H9 (cell line): ENCODE data around the gene GNA15. TPM values are rescaled to one million over a fixed set of nuclear protein-coding genes. Genes with fewer than 3 reads are reported as not detected.
A peak's percentile ranks its signal among the peaks of the same experiment; 100 is the strongest.

Experiments
- DNase-seq: peaks from one replicate; pipeline ENCODE4 v3.0.0-alpha.2; 2017
- H2AFZ ChIP-seq: one replicate; pipeline ENCODE4 v1.6.1; 2013; ENCODE audit warnings: mild to moderate bottlenecking, low read length, control low read depth, moderate library complexity
- H2AK5ac ChIP-seq: 2 replicates; pipeline ENCODE4 v1.6.1; 2013; ENCODE audit warnings: low read length, control low read depth, mixed read lengths; ENCODE audit not compliant: insufficient read length
- H2BK120ac ChIP-seq: one replicate; pipeline ENCODE4 v1.6.1; 2013; ENCODE audit warnings: low read depth, mild to moderate bottlenecking, low read length, control low read depth, inconsistent platforms; ENCODE audit not compliant: poor library complexity, severe bottlenecking
- H2BK12ac ChIP-seq: 2 replicates; pipeline ENCODE4 v1.6.1; 2013; ENCODE audit warnings: low read length, control low read depth, mixed read lengths, low read depth; ENCODE audit not compliant: insufficient read length
- H2BK15ac ChIP-seq: 2 replicates; pipeline ENCODE4 v1.6.1; 2013; ENCODE audit warnings: low read depth, low read length, control low read depth
- H2BK20ac ChIP-seq: one replicate; pipeline ENCODE4 v1.6.1; 2013; ENCODE audit warnings: low read depth, mild to moderate bottlenecking, low read length, control low read depth, inconsistent platforms; ENCODE audit not compliant: poor library complexity, severe bottlenecking
- H2BK5ac ChIP-seq: 2 replicates; pipeline ENCODE4 v1.6.1; 2013; ENCODE audit warnings: low read length, control low read depth, mixed read lengths; ENCODE audit not compliant: insufficient read length
- H3K14ac ChIP-seq: 2 replicates; pipeline ENCODE4 v1.6.1; 2013; ENCODE audit warnings: low read length, control low read depth; ENCODE audit not compliant: insufficient read depth
- H3K18ac ChIP-seq: 2 replicates; pipeline ENCODE4 v1.6.1; 2013; ENCODE audit warnings: low read depth, mild to moderate bottlenecking, mixed read lengths, low read length, control low read depth; ENCODE audit not compliant: insufficient read length
- H3K23ac ChIP-seq: 2 replicates; pipeline ENCODE4 v1.6.1; 2013; ENCODE audit warnings: low read length, control low read depth, mixed read lengths, low read depth; ENCODE audit not compliant: insufficient read length
- H3K23me2 ChIP-seq: 2 replicates; pipeline ENCODE4 v1.6.1; 2013; ENCODE audit warnings: low read depth, mild to moderate bottlenecking, mixed read lengths, low read length, control low read depth; ENCODE audit not compliant: insufficient read length, poor library complexity, severe bottlenecking
- H3K27ac ChIP-seq: 2 replicates; pipeline ENCODE4 v1.5.1; 2013; ENCODE audit warnings: low read length, control low read depth, mixed read lengths, low read depth; ENCODE audit not compliant: insufficient read length
- H3K27me3 ChIP-seq: 2 replicates; pipeline ENCODE4 v1.6.1; 2013; ENCODE audit warnings: low read length, control low read depth, inconsistent platforms; ENCODE audit not compliant: insufficient read depth
- H3K4ac ChIP-seq: 2 replicates; pipeline ENCODE4 v1.6.1; 2013; ENCODE audit warnings: low read depth, mild to moderate bottlenecking, control low read depth, inconsistent platforms, low read length, moderate library complexity
- H3K4me1 ChIP-seq: 2 replicates; pipeline ENCODE4 v1.6.1; 2013; ENCODE audit warnings: low read length, control low read depth, inconsistent platforms; ENCODE audit not compliant: insufficient read depth
- H3K4me2 ChIP-seq: 2 replicates; pipeline ENCODE4 v1.6.1; 2013; ENCODE audit warnings: low read length, control low read depth, mixed read lengths; ENCODE audit not compliant: insufficient read length, insufficient read depth
- H3K56ac ChIP-seq: 2 replicates; pipeline ENCODE4 v1.6.1; 2013; ENCODE audit warnings: low read depth, mild to moderate bottlenecking, mixed read lengths, low read length, control low read depth; ENCODE audit not compliant: insufficient read length
- H3K79me1 ChIP-seq: 2 replicates; pipeline ENCODE4 v1.6.1; 2013; ENCODE audit warnings: low read depth, mild to moderate bottlenecking, moderate library complexity, low read length, control low read depth, inconsistent platforms; ENCODE audit not compliant: insufficient read depth, poor library complexity, severe bottlenecking
- H3K79me2 ChIP-seq: 2 replicates; pipeline ENCODE4 v1.6.1; 2013; ENCODE audit warnings: low read length, control low read depth, inconsistent platforms; ENCODE audit not compliant: insufficient read depth
- H3K9ac ChIP-seq: 2 replicates; pipeline ENCODE4 v1.6.1; 2013; ENCODE audit warnings: low read length, control low read depth, mixed read lengths; ENCODE audit not compliant: insufficient read length; ENCODE audit errors: extremely low read depth
- H3K9me3 ChIP-seq: one replicate; pipeline ENCODE4 v1.6.1; 2013; ENCODE audit warnings: low read depth, low read length, inconsistent platforms; ENCODE audit not compliant: control insufficient read depth
- H3T11ph ChIP-seq: one replicate; pipeline ENCODE4 v1.6.1; 2013; ENCODE audit warnings: mild to moderate bottlenecking, low read length, control low read depth, inconsistent platforms
- H4K20me1 ChIP-seq: one replicate; pipeline ENCODE4 v1.6.1; 2013; ENCODE audit not compliant: control insufficient read depth, insufficient read length, insufficient read depth
- H4K5ac ChIP-seq: 2 replicates; pipeline ENCODE4 v1.6.1; 2013; ENCODE audit warnings: low read depth, mild to moderate bottlenecking, mixed read lengths, low read length, control low read depth; ENCODE audit not compliant: insufficient read length
- H4K8ac ChIP-seq: replicated peaks from 2 replicates; pipeline ENCODE4 v1.6.1; 2013; ENCODE audit warnings: low read length, control low read depth, mixed read lengths, low read depth; ENCODE audit not compliant: insufficient read length
- H4K91ac ChIP-seq: 2 replicates; pipeline ENCODE4 v1.6.1; 2013; ENCODE audit warnings: low read depth, mild to moderate bottlenecking, moderate library complexity, mixed read lengths, low read length, control low read depth; ENCODE audit not compliant: insufficient read length
- H3K27ac Mint-ChIP-seq, 3 experiments: 2 replicates in 2 of 3; 3 replicates in 1 of 3; pipeline ENCODE4 v1.8.0; 2020 to 2021; ENCODE audit warnings: mixed read lengths in 3 of 3, mild to moderate bottlenecking in 1 of 3, moderate library complexity in 1 of 3
- H3K27me3 Mint-ChIP-seq: 2 replicates; pipeline ENCODE4 v1.8.0; 2021; ENCODE audit warnings: low read depth, mild to moderate bottlenecking, moderate library complexity, mixed read lengths
- H3K36me3 Mint-ChIP-seq, 3 experiments: 2 replicates in 2 of 3; 3 replicates in 1 of 3; pipeline ENCODE4 v1.8.0; 2020 to 2021; ENCODE audit warnings: low read depth in 3 of 3, mixed read lengths in 3 of 3; ENCODE audit not compliant: insufficient read depth in 1 of 3
- H3K4me1 Mint-ChIP-seq, 2 experiments: 2 replicates each; pipeline ENCODE4 v1.8.0; 2020; ENCODE audit warnings: mixed read lengths in 2 of 2
- H3K4me3 Mint-ChIP-seq, 2 experiments: 2 replicates in 1 of 2; 3 replicates in 1 of 2; pipeline ENCODE4 v1.8.0; 2020 to 2021; ENCODE audit warnings: mild to moderate bottlenecking in 2 of 2, mixed read lengths in 2 of 2, moderate library complexity in 1 of 2
- H3K9me3 Mint-ChIP-seq, 2 experiments: 2 replicates in 1 of 2; 3 replicates in 1 of 2; pipeline ENCODE4 v1.8.0; 2020; ENCODE audit warnings: mild to moderate bottlenecking in 2 of 2, mixed read lengths in 2 of 2, moderate library complexity in 1 of 2
- CTCF ChIP-seq: fragments of 200-600 bp; sonication (generic); conservative IDR thresholded peaks from 3 replicates; pipeline ENCODE4 v1.8.0; 2021; ENCODE audit warnings: antibody characterized with exemption, mild to moderate bottlenecking
- WGBS: extraction: QIAGEN DNeasy Blood & Tissue Kit; methylation state at CpG from one replicate; pipeline ENCODE4 v1.1.7; 2013; ENCODE audit warnings: missing lambda C conversion rate, low lambda C conversion rate, mixed read lengths; ENCODE audit not compliant: insufficient read length; ENCODE audit errors: extremely low coverage; 5-methylcytosine and 5-hydroxymethylcytosine counted together
- total RNA-seq: library from RNA; stranded (reverse); gene quantifications from 2 replicates; pipeline ENCODE4 v1.2.1, GENCODE V29; 2021

GNA15 gene
- total RNA-seq, 1 experiment from 2014 or later = not detected

- no peaks in the 10 kb centered on the region for H3K27me3 ChIP-seq
- TF ChIP-seq CTCF = no peak
- Mint-ChIP-seq H3K36me3 (peaks cover 0 to 4% (median 0%) of the 10 kb centered on the region in 3 experiments; a peak in 2 of 7 replicates), H3K4me1 (peaks cover 2 to 7% of the 10 kb centered on the region in 2 experiments; a peak in 2 of 4 replicates), H3K27ac (peak overlapping the region in 1 of 3 experiments; percentile 72; a peak in 1 of 7 replicates), H3K4me3 (no peak overlapping the region), H3K9me3 (no peaks in the 10 kb centered on the region), H3K27me3 (no peaks in the 10 kb centered on the region)
- H4K5ac ChIP-seq = no peak overlapping the region
- no peak overlapping the region for H3K9ac ChIP-seq
- H2AFZ ChIP-seq = no peak overlapping the region
- H3K4ac ChIP-seq = no peak overlapping the region
- no peak overlapping the region for H4K91ac ChIP-seq
- no peak overlapping the region for H2AK5ac ChIP-seq
- no peak overlapping the region for H3K23ac ChIP-seq
- no peak overlapping the region for H3K4me2 ChIP-seq
- H2BK15ac ChIP-seq = no peak overlapping the region
- no CpG with 5 or more reads among the region's 26 CpGs for WGBS
- no peak overlapping the region for H3K14ac ChIP-seq
- H3K79me1 ChIP-seq = no peaks in the 10 kb centered on the region
- no peak overlapping the region for H2BK12ac ChIP-seq
- H3K79me2 ChIP-seq = no peaks in the 10 kb centered on the region
- H3K9me3 ChIP-seq = no peaks in the 10 kb centered on the region
- no peak overlapping the region for H3T11ph ChIP-seq
- H3K27ac ChIP-seq = no peak overlapping the region
- H2BK120ac ChIP-seq = no peak overlapping the region
- H3K18ac ChIP-seq = no peak overlapping the region
- no peak overlapping the region for H3K56ac ChIP-seq
- H3K23me2 ChIP-seq = no peaks in the 10 kb centered on the region
- no peak overlapping the region for H2BK5ac ChIP-seq
- no peak overlapping the region for H2BK20ac ChIP-seq
- no peaks in the 10 kb centered on the region; the same call in 1 of the 2 replicates for H3K4me1 ChIP-seq
- DNase-seq = no peak
- H4K20me1 ChIP-seq = no peaks in the 10 kb centered on the region
- no peak overlapping the region for H4K8ac ChIP-seq
Observed at GRCh38 chr19:3119693-3120380, 16.0 kb upstream of the GNA15 start.
